K562 (cell line): ENCODE results near the gene SLC22A23. TPM values are rescaled to one million over a fixed set of nuclear protein-coding genes. Genes with fewer than 3 reads are reported as not detected.
A peak's percentile ranks its signal among the peaks of the same experiment; 100 is the strongest.

ENCODE experiments used
- ATAC-seq: fragments of 200-7000 bp; cut with Tn5 transposase; 3 replicates; pipeline ENCODE4 v1.9.1; 2020; ENCODE audit warnings: moderate library complexity
- BruUV-seq: library from RNA; stranded (reverse); fragments of 400-500 nt; replicated peaks from 2 replicates; lab custom pipeline; 2021; lab: Mats Ljungman, UMichigan
- CTCF ChIA-PET: fragments of 300-600 bp; formaldehyde crosslinking; extraction: SDS; loops from one replicate; lab custom pipeline; 2021; ENCODE audit warnings: low intra/inter-chr PET ratio; lab: Yijun Ruan, JAX
- POLR2A ChIA-PET: fragments of 300-600, 350-650 bp; sonication (Branson Sonifier 250); formaldehyde crosslinking; extraction: SDS; loops from one replicate; lab custom pipeline; 2021; ENCODE audit warnings: antibody characterized with exemption, inconsistent platforms; lab: Yijun Ruan, JAX
- DNase-seq, 4 experiments: peaks; one replicate each; pipeline versions ENCODE4 v3.0.0 to v3.0.0-alpha.2; 2011 to 2018; ENCODE audit warnings: low spot score in 3 of 4, mixed read lengths in 3 of 4; ENCODE audit errors: extremely low read depth in 1 of 4
- FAIRE-seq: peaks from 2 replicates; lab custom pipeline; 2011; peaks lifted over from hg19 to GRCh38; lab: Jason Lieb, UNC
- H2AFZ ChIP-seq: 2 replicates; pipeline ENCODE4 v1.6.0; 2011; ENCODE audit warnings: low read depth, low read length, control low read depth, inconsistent platforms
- H3K27ac ChIP-seq: fragments of 200-600 bp; 3 replicates; pipeline ENCODE4 v1.8.0; 2011; ENCODE audit warnings: low read depth, mild to moderate bottlenecking, control low read depth, inconsistent platforms, low read length, moderate library complexity, mixed read lengths; ENCODE audit errors: extremely low read depth
- H3K27me3 ChIP-seq, 2 experiments: fragments of 300-600 bp in 1 of 2; 2 replicates in 1 of 2; 3 replicates in 1 of 2; pipeline versions ENCODE4 v1.6.0 to v1.8.0; 2011; ENCODE audit warnings: inconsistent platforms in 2 of 2, low read length in 2 of 2, mild to moderate bottlenecking in 1 of 2, mixed read lengths in 1 of 2, moderate library complexity in 1 of 2; ENCODE audit not compliant: control insufficient read depth in 2 of 2, insufficient read depth in 2 of 2
- H3K36me3 ChIP-seq: fragments of 300-600 bp; 3 replicates; pipeline ENCODE4 v1.8.0; 2011; ENCODE audit warnings: mild to moderate bottlenecking, low read length, inconsistent platforms; ENCODE audit not compliant: control insufficient read depth, insufficient read depth
- H3K4me1 ChIP-seq, 2 experiments: fragments of 200-600 bp in 1 of 2; replicated peaks in 1 of 2; 2 replicates in 1 of 2; 3 replicates in 1 of 2; pipeline versions ENCODE4 v1.5.1 to v1.8.0; 2011; ENCODE audit warnings: inconsistent platforms in 2 of 2, low read length in 2 of 2, mild to moderate bottlenecking in 1 of 2, mixed read lengths in 1 of 2, moderate library complexity in 1 of 2; ENCODE audit not compliant: control insufficient read depth in 2 of 2, insufficient read depth in 2 of 2
- H3K4me2 ChIP-seq: 2 replicates; pipeline ENCODE4 v1.6.1; 2011; ENCODE audit warnings: low read length, control low read depth, inconsistent platforms, mixed read lengths; ENCODE audit not compliant: insufficient read depth
- H3K4me3 ChIP-seq: fragments of 200-600 bp; sonication (generic), shearing (Covaris generic); 2 replicates; pipeline ENCODE4 v1.5.1; 2016; ENCODE audit warnings: control low read depth, inconsistent platforms
- H3K79me2 ChIP-seq: fragments of 200-600 bp; 3 replicates; pipeline ENCODE4 v1.8.0; 2011; ENCODE audit warnings: low read length, inconsistent platforms; ENCODE audit not compliant: control insufficient read depth, insufficient read depth
- H3K9ac ChIP-seq, 2 experiments: 2 replicates each; pipeline versions ENCODE4 v1.6.0 to v1.6.1; 2011; ENCODE audit warnings: low read depth in 2 of 2, low read length in 2 of 2, control low read depth in 1 of 2, inconsistent platforms in 1 of 2, mild to moderate bottlenecking in 1 of 2, mixed read lengths in 1 of 2; ENCODE audit not compliant: insufficient read depth in 1 of 2
- H3K9me1 ChIP-seq: one replicate; pipeline ENCODE4 v1.6.0; 2011; ENCODE audit warnings: inconsistent platforms, mild to moderate bottlenecking, low read length, moderate library complexity; ENCODE audit not compliant: control insufficient read depth, insufficient read depth
- H3K9me3 ChIP-seq: replicated peaks from 2 replicates; pipeline ENCODE4 v1.5.1; 2011; ENCODE audit warnings: low read depth, low read length, inconsistent platforms; ENCODE audit not compliant: control insufficient read depth, insufficient read depth
- H4K20me1 ChIP-seq: replicated peaks from 2 replicates; pipeline ENCODE4 v1.6.1; 2011; ENCODE audit warnings: low read length, inconsistent platforms, mixed read lengths; ENCODE audit not compliant: control insufficient read depth, insufficient read depth
- ASH1L ChIP-seq: fragments of 450-650 bp; IDR thresholded peaks from 2 replicates; pipeline ENCODE4 v1.6.1; 2018; ENCODE audit warnings: borderline replicate concordance, mild to moderate bottlenecking, low read depth; ENCODE audit not compliant: partially characterized antibody
- BCOR ChIP-seq: fragments of 450-650 bp; IDR thresholded peaks from 2 replicates; pipeline ENCODE4 v1.6.1; 2016
- BRD9 ChIP-seq: fragments of 450-650 bp; IDR thresholded peaks from 2 replicates; pipeline ENCODE4 v1.6.1; 2018; ENCODE audit warnings: low read depth; ENCODE audit not compliant: partially characterized antibody
- EZH2 ChIP-seq: IDR thresholded peaks from 2 replicates; pipeline ENCODE4 v1.6.1; 2012; ENCODE audit warnings: low read depth, mild to moderate bottlenecking, inconsistent platforms, low read length, borderline replicate concordance
- JUND ChIP-seq, 2 experiments: IDR thresholded peaks; 2 replicates in 1 of 2; 3 replicates in 1 of 2; pipeline ENCODE4 v1.6.1; 2011; ENCODE audit warnings: borderline replicate concordance in 2 of 2, low read depth in 2 of 2, low read length in 2 of 2, improper control_type of control experiment in 1 of 2, missing biosample characterization in 1 of 2, missing genetic modification characterization in 1 of 2, missing genetic modification reagents in 1 of 2
- RBM25 ChIP-seq: fragments of 200-400 bp; formaldehyde crosslinking; IDR thresholded peaks from 2 replicates; pipeline ENCODE4 v1.6.1; 2018; ENCODE audit warnings: low read length, low read depth, moderate library complexity; ENCODE audit not compliant: severe bottlenecking
- TAF15 ChIP-seq: fragments of 200-400 bp; formaldehyde crosslinking; IDR thresholded peaks from 2 replicates; pipeline ENCODE4 v1.6.1; 2017; ENCODE audit warnings: mild to moderate bottlenecking, low read depth, low read length, moderate library complexity
- U2AF1 ChIP-seq: fragments of 200-400 bp; formaldehyde crosslinking; optimal IDR thresholded peaks from 2 replicates; pipeline ENCODE3; 2017; ENCODE audit warnings: mild to moderate bottlenecking, low read depth, low read length, moderate library complexity
- ZBTB17 ChIP-seq: fragments of 450-650 bp; formaldehyde crosslinking; IDR thresholded peaks from 2 replicates; pipeline ENCODE4 v1.4.0; 2020; ENCODE audit warnings: mild to moderate bottlenecking
- ZNF253 ChIP-seq: fragments of 250-450 bp; sonication (Bioruptor Pico); conservative IDR thresholded peaks from 2 replicates; pipeline ENCODE4 v1.6.1; 2021; ENCODE audit warnings: mild to moderate bottlenecking
- ZNF830 ChIP-seq: fragments of 250-450 bp; sonication (Bioruptor Pico); IDR thresholded peaks from 2 replicates; pipeline ENCODE4 v1.5.0; 2021; ENCODE audit warnings: mild to moderate bottlenecking
- whole genome bisulfite sequencing: fragments of 100-300 bp; shearing (Covaris generic); methylation state at CpG from one replicate; pipeline ENCODE4 v1.1.6; 2016; ENCODE audit warnings: low coverage, mixed read lengths; ENCODE audit not compliant: insufficient coverage; ENCODE audit errors: missing lambda C conversion rate; 5-methylcytosine and 5-hydroxymethylcytosine counted together
- in situ Hi-C: fragments of 300-500 bp; cut with MboI; formaldehyde crosslinking; loops from 4 replicates; pipeline ENCODE4 v1.15.0; 2018; ENCODE audit warnings: inconsistent platforms, mixed read lengths
- intact Hi-C: fragments of 100-400 bp; cut with micrococcal nuclease; formaldehyde crosslinking; loops from 2 replicates; pipeline ENCODE4 v1.14.2; 2022
- polyA plus RNA-seq, 8 experiments: library from polyadenylated mRNA; depleted of rRNA in 4 of 8; stranded (reverse) in 5 of 8; unstranded in 3 of 8; fragments of >200 nt; fragmentation: Nextera tagmentation in 2 of 8; fragmentation: Illumina TruSeq in 1 of 8; extraction: Ambion mirVana in 2 of 8; extraction: Trizol in 1 of 8; gene quantifications; 2 replicates each; pipeline versions ENCODE4 v1.2.1 to v1.2.3, GENCODE V29; 2011 to 2014; ENCODE audit warnings: inconsistent platforms in 1 of 8, missing spikeins in 1 of 8
- total RNA-seq, 7 experiments: library from RNA; depleted of rRNA in 6 of 7; stranded (reverse); fragments of >200 nt in 6 of 7; fragmentation: Illumina TruSeq in 2 of 7; extraction: Trizol in 2 of 7; gene quantifications; 2 replicates each; pipeline versions ENCODE4 v1.2.1 to v1.2.3, GENCODE V29; 2011 to 2021; ENCODE audit warnings: low replicate concordance in 1 of 7
- TF ChIP-seq, protein P1 (sequence below): IDR thresholded peaks from 2 replicates; pipeline ENCODE4 v1.6.1; 2012; ENCODE audit warnings: low read depth, low read length, improper control_type of control experiment, borderline replicate concordance
- TF ChIP-seq, protein P2 (sequence below): fragments of 450-650 bp; conservative IDR thresholded peaks from 2 replicates; pipeline ENCODE4 v1.6.1; 2016; ENCODE audit warnings: missing genetic modification characterization, low read depth, mild to moderate bottlenecking, missing compliant biosample characterization, moderate library complexity

SLC22A23 gene
- total and polyA plus RNA-seq, 9 of the 15 experiments (the other 6 are each of a cell fraction or from before 2014, with no cell fraction given): 0.30 to 8.7 (median 2.5) TPM

DNA sequence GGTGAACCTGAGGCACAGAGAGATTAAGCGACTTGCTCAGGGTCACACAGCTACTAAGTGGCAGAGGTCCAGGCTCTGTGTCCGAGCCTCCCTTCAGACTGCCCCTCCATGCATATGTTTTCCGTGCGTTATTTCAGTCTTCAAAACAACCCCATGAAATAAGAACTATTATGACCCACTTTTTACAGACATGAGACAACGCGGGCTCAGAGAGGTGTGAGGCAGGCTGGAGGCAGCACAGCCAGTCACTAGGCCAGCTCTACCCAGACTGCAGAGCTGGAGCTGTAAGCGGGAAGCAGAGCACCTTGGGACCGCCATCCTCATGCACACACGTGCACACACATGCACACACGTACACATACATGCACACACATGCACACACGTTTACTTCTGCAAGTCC is 135.8 kb downstream of the SLC22A23 start:
- Histone ChIP-seq H3K4me1 (peaks cover 17 to 24% of the 10 kb centered on the region in 2 experiments), H3K27ac (no peak overlapping the region), H3K36me3 (no peaks in the 10 kb centered on the region), H2AFZ (no peak overlapping the region), H3K9me3 (no peaks in the 10 kb centered on the region), H3K9me1 (no peaks in the 10 kb centered on the region), H3K27me3 (no peaks in the 10 kb centered on the region), H4K20me1 (no peaks in the 10 kb centered on the region; the same call in 1 of the 2 replicates), H3K4me2 (no peak overlapping the region), H3K9ac (no peak overlapping the region), H3K79me2 (no peaks in the 10 kb centered on the region), H3K4me3 (no peak overlapping the region)
- no peak for FAIRE-seq
- BruUV-seq: no TSS peak
- ATAC-seq: no peak
- TF ChIP-seq RBM25: peak; percentile 17
- no peak for TF ChIP-seq U2AF1
- no peak for TF ChIP-seq ZNF253
- TF ChIP-seq BRD9: peak; percentile 96
- no peak for TF ChIP-seq ZBTB17 (CRISPR knock-in tag)
- TF ChIP-seq BCOR: peak; percentile 38; the same call in 1 of the 2 replicates
- intact Hi-C loops: no loop called here
- CTCF ChIA-PET: no interaction called here
- DNase-seq: no peak
- in situ Hi-C loops: no loop called here
- POLR2A ChIA-PET: interaction anchor here (0.8 to 1.2 kb wide), 2 partner anchors 15 to 18 kb away, joined by 3 read pairs; no protein-coding TSS in a partner anchor
- WGBS: 61% methylated on average over 11 of the region's 11 CpGs

DNA sequence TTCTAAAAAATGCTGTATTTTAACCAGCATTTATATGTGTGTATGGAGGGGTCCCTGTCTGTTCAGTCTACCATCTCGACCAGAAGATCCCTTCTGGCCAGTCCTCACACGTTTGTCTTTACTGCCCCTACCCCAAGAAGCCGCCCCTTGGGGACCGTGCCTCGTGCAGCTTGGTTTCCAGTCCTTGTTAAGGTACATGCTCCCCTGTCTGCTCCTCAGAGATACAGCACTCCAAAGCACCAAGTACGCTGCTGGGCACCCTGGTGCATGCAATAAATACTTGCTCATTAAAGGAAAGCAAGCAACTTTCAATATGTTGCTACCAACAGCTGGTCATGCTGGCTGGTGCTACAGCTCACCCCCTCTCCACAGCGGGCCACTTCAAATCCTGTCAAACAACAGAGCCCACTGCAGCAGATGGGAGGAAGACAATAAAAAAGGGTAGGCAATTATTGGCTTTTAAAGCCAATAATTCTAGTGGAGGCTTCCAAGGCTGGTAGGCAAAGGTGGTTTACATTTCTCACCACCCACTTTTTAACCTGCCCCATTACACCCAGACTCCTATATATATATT is 136.5 kb downstream of the SLC22A23 start:
- H3K9ac ChIP-seq: no peak overlapping the region
- TF ChIP-seq TAF15 (no peak), ZNF830 (no peak), JUND (IDR thresholded peaks at IDR 0.05; ENCODE audit: borderline replicate concordance, low read depth, low read length) (no peak), JUND (tag; IDR thresholded peaks at IDR 0.05; ENCODE audit: borderline replicate concordance, low read depth, low read length) (no peak), ASH1L (no peak), EZH2 (no peak)
- TF ChIP-seq, protein P1, sequence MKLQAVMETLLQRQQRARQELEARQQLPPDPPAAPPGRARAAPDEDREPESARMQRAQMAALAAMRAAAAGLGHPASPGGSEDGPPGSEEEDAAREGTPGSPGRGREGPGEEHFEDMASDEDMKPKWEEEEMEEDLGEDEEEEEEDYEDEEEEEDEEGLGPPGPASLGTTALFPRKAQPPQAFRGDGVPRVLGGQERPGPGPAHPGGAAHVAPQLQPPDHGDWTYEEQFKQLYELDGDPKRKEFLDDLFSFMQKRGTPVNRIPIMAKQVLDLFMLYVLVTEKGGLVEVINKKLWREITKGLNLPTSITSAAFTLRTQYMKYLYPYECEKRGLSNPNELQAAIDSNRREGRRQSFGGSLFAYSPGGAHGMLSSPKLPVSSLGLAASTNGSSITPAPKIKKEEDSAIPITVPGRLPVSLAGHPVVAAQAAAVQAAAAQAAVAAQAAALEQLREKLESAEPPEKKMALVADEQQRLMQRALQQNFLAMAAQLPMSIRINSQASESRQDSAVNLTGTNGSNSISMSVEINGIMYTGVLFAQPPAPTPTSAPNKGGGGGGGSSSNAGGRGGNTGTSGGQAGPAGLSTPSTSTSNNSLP: no peak
- TF ChIP-seq, protein P2, sequence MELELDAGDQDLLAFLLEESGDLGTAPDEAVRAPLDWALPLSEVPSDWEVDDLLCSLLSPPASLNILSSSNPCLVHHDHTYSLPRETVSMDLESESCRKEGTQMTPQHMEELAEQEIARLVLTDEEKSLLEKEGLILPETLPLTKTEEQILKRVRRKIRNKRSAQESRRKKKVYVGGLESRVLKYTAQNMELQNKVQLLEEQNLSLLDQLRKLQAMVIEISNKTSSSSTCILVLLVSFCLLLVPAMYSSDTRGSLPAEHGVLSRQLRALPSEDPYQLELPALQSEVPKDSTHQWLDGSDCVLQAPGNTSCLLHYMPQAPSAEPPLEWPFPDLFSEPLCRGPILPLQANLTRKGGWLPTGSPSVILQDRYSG (tag): no peak

More for the DNA sequence above, 136.5 kb downstream of the SLC22A23 start:
- Histone ChIP-seq H3K9me3 (no peaks in the 10 kb centered on the region), H3K9me1 (no peaks in the 10 kb centered on the region), H3K4me1 (peaks cover 17% of the 10 kb centered on the region in 2 experiments), H3K4me3 (no peak overlapping the region), H3K27ac (no peak overlapping the region), H3K36me3 (no peaks in the 10 kb centered on the region), H4K20me1 (no peaks in the 10 kb centered on the region; the same call in 1 of the 2 replicates), H3K79me2 (no peaks in the 10 kb centered on the region), H2AFZ (no peak overlapping the region), H3K27me3 (no peaks in the 10 kb centered on the region), H3K4me2 (no peak overlapping the region)
- in situ Hi-C loops (no loop called here), intact Hi-C loops (no loop called here)
- no peak for ATAC-seq
- ChIA-PET CTCF (no interaction called here), POLR2A (interaction anchor here (0.6 to 1.3 kb wide), 3 partner anchors 9 to 145 kb away, joined by 3 to 4 read pairs (median 3); no protein-coding TSS in a partner anchor)
- BruUV-seq: no TSS peak
- 56% methylated on average over 7 of the region's 7 CpGs for WGBS
- no peak for FAIRE-seq
- DNase-seq: no peak
